GM19351 (cell line): ENCODE results near the gene SEMA5A.

ENCODE experiments used
- ATAC-seq: cut with Tn5 transposase; IDR thresholded peaks from one replicate; pipeline ENCODE4 v1.9.1; 2021; ENCODE audit warnings: mild to moderate bottlenecking, moderate library complexity; ENCODE audit not compliant: unreplicated experiment

Gene SEMA5A

GRCh38 chr5:9515436-9515835 is 30.4 kb downstream of the SEMA5A start:
- no peak for ATAC-seq

DNA sequence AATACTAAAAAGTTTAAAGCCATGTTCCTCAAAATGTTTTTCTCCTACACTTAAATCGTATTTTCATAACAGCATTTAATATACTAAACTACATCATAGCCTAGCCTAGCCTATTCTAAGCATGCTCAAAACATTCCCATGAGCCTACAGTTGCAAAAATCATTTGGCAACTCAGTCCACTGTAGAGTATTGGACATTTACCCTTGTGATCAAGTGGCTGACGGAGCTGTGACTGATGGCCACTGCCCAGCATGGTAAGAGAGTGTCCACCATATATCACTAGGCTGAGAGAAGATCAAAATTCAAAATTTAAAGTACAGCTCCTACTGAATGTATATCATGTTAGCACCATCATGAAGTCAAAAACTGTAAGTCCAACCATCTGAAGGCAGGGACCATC is 30.9 kb downstream of the SEMA5A start:
- no peak for ATAC-seq

- ATAC-seq: no peak
Measured at GRCh38 chr5:9513827-9514226, 32.0 kb downstream of the SEMA5A start.

DNA sequence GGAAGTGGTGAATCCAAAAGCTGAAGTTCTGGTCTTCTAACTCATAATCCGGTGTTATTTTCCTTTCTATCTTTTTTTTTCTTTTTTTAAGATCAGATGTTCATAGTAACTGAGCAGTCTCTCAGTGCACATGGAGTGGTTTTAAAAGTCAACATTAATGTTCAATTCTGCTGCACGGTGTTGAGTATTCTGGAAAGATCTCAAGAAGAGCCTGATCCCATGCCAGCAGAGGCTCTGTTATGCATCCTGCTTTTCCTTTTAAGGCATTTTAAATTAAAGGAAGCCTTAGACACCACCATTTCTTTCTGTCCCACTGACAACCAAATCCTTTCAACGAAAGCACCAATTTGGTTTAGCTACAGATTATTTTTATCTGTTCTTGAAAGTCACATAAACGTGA is 33.4 kb downstream of the SEMA5A start:
- ATAC-seq: no peak

GRCh38 chr5:9507974-9508373 is 37.9 kb downstream of the SEMA5A start:
- no peak for ATAC-seq

DNA sequence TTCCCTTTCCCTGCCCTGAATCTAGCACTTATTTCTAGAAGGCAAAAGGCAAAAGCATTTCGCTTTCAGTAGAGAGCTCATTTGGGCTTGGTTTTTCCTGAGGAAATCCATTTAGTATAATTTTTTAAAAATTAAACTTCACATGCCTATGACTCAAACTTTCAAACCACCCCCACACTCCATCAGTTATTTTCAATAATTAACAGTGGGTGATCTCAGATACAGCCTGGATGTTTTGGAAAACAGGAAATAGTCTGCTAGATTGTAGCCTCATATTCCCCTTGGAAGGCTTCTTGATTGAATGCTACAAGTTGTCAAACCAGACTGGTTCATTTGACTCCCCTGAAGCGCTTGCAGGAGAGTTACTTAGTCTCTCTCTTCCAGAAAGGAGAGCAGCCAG is 40.6 kb downstream of the SEMA5A start:
- no peak for ATAC-seq

GRCh38 chr5:9502864-9503263 is 43.0 kb downstream of the SEMA5A start:
- ATAC-seq: no peak

- no peak for ATAC-seq
Measured at GRCh38 chr5:9502050-9502834, 43.6 kb downstream of the SEMA5A start.

GRCh38 chr5:9500625-9501024 is 45.2 kb downstream of the SEMA5A start:
- no peak for ATAC-seq

DNA sequence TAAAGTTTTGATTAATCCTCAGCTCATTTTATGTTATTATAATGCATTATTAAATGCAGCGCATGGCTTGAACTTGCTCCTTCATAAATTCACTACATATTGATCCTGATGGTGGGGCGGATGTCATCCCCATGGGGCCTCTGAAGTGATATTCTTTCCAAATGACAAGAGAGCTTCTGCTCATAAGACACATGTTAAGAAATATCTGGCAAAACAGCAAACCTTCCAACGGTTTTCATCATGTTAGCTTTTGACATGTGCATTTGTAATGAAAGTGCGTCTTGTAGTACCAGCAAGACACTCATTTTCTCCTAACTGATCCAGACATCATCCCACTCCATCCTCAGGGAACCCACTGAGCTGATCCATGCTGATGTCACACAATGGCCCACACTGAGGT is 45.7 kb downstream of the SEMA5A start:
- ATAC-seq: no peak

DNA sequence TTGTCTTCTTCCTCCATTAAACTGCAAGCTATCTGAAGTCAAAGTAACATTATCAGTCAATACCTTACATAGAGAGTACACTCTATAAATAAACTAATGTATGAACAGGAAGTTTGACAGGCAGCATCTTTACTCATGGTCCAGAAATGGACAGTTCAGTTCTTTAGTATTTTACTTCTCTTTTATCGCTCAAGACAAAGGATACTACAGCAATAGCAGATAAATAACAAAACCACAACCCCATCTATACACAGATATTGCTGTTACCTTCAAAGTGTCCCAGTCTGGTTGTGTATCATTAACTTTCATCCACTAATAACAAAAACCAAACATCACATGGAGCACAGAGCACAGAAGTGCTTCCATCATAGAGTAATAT is 46.4 kb downstream of the SEMA5A start:
- ATAC-seq: peak; percentile 69

DNA sequence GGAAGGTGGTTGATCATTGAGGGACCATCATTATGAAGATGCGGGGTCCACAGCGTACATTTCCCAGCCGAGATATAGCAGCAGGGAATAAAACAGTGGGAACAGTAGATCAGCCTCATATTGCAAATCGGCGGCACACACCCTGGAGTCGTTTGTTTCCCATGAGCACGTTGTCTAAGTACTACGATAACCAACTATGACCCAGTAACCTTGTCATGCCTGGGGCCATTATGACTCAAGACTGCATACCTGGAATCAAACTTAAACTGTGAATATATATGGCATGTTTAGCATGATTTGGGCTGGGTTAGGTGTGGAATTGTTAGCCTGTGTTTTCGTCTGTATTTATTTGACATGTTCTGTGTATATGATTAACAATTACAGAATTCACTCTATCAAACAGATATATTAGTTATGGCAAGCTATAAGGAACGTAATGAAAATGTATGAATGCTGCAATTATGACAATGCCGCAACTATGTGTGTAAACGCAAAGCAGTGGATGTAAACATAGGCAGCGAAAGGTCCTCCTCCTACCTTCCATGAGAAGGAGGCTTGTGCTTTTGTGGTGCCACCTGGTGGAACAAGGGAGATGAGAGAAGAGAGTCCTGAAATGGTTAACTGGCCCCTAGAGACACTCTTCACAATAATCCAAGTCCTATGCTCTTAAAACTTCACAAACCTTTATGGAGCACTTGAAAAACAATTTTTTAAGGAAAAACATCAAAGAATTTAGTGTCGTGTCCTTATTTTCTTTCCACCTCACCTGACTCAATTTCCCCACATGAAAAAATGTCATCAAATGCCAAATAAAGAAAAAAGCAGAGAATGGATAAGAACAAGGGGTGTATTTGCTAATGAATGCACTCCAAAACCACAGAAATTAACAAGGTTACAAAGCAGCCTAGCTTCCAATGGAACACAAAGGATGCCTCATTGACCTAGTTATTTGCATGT is 47.1 kb downstream of the SEMA5A start:
- peak; percentile 57 for ATAC-seq

DNA sequence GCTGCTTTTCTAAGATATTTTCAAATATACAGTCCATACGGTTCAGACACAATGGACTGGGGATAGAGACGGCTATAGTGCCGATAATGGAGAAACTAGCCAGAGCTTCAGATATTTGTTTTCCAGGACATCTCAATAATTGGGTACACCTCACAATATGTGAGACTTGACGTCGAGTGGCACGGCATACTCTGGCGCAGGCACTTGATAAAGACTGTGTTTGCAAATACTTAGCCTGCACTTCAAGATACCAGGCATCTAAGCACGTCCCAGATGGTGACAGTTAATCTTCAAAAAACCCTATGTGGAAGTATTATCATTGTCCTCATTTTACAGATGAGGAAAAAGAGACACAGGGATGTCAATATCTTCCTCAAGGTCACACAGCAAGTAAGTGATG is 48.5 kb downstream of the SEMA5A start:
- no peak for ATAC-seq

DNA sequence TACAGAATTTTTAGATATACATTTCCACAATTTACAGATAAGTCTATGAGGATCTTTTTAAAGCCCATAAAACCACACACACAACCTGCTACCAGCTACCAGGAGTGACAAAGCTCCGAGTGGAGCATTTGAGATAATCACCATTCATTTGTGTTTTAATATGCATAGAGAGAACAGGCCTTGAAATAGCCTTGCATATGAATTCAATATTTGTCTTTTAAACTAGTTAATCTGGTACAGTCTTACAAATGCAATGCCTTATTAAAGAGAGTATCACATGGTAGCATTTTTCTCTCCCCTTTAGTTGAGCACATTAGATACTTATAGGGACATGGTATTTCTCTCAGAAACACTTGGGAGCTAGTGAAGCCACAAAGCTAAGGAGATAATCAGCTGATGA is 49.1 kb downstream of the SEMA5A start:
- no peak for ATAC-seq

DNA sequence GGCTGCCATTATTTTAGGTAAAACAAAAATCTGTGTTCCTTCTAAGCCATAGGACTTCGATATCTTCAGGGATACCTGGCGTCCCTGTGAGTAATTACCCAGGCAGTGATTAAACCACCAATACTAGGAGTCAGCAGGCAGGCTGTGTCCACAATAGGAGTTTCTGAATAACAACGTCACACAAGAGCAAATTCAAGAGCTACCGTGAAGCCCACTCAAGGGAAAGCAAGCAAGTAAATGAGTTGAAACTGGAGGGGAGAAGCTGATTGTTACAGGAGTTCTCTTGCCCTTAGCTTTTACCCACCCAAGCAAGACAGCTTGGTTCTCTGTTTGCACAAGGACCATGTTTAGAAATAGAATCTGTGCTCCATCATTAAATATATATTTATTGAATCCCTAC is 50.8 kb downstream of the SEMA5A start:
- ATAC-seq: no peak

DNA sequence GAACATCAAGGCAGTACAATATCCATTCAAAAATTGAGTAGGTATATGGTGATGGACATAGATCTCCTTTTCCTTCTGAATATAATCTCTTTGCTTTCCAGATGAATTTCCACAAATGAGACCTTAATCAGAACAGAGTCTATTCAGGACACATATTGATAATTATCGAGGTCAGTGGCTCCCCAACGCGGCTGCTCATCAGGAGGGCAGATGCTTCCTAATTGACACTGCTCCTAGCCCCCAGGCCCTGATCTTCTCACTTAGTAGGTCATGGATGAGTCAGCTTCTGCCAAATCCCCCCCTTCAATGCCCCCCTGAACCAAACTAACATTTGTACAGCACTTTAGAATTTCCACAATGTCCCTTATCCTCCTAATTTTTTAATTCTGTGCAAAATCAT is 51.6 kb downstream of the SEMA5A start:
- ATAC-seq: no peak

GRCh38 chr5:9490494-9491097 is 55.3 kb downstream of the SEMA5A start:
- no peak for ATAC-seq

DNA sequence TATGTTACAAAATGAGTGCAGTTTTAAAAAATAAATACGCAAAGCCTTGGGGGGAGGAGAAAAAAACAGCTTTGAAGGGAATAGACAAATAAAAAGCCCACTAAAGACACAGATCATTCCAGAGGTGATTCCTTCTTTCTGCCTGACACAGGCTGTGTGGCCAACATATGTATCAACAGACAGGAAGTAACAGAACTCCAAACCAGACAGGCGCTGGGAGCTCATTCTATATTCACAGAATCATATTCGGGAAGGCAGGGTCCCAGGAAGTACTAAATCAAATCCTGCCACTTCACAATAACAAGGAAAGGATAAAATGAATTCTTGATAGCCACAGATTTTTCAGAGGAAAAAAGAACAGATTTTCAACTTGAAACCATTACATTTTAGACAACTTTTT is 62.1 kb downstream of the SEMA5A start:
- no peak for ATAC-seq

DNA sequence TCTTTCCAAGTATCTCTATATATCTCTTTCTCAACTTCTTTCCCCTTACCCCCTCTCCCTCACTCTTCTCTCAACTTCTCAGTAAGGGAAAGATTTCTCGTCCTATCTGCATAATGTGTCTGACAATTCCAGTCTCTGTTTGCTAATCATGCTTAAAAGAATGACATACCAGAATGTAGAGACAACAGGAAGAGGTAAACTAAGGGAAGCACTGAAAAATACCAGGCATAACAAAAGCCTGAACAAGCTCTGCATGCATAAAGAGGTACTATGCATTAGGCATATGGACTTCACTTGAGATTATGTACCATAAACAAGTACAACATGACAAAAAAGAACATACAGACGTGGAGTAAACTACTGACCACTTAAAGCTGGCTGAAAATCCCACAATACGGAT is 62.6 kb downstream of the SEMA5A start:
- ATAC-seq: no peak

GRCh38 chr5:9482381-9482780 is 63.5 kb downstream of the SEMA5A start:
- no peak for ATAC-seq

DNA sequence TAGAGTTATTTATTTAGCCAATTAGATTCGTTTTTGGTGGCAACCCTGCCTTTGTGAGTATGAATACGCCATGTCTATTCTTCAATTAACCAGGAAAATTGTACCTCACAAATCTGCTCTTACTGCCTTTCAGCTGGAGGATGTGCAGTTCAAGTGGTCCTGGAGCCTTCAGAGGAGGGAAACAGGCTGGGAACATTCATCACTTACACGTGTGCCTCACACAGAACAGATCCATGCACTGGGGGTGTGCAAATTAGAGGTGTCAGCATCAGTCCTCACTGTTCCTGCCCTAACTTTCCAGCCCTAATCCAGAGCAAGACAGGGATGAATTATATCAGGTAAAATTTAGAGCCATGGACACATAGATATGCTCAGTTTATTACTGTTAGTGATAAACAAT is 65.4 kb downstream of the SEMA5A start:
- no peak for ATAC-seq

- ATAC-seq: no peak
Measured at GRCh38 chr5:9479990-9480389, 65.9 kb downstream of the SEMA5A start.
